ENCODE results near the gene LRRC25.
"Not testable (repeated sequence)": the region's sequence is repeated elsewhere in the genome, so short reads cannot be mapped to it uniquely, and the experiment has no call there.

The LRRC25 gene

DNA sequence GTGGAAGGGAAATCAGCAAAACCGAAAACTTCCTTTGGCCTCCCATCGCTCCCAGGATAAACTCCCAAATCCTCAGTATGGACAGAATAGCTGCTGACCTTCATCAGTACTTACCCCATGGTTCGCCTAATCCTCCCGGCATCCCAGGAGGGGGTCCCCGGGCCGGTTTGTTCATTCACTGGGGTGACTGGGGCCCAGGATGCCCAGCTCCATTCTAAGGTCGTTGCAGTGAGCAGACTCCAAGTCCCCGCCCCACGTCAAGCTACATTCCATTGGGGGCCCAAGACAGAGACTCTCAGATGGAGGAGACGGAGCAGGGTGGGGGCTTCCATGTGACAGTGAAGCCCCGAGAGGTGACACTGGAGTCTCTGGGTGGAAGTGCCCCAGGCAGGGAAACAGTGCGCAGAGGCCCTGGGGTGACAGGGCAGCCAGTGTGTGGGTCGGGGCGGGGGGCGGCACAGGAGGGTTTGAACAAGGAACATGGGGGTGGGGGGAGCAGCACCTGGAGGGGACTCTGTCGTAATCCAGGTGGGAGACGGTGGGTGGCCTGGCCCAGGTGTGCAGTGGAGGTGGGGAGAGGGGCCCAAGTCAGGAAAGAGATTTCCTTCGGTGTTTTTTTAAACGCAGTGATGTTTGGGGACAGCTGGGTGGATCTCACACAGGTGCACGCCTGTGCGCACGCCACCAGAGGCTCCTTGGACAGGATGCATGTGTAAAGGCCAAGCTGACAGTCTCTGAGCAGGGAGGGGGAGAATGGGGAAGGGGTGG, 26.9 kb upstream of the LRRC25 start:
- no peak for DNase-seq

DNA sequence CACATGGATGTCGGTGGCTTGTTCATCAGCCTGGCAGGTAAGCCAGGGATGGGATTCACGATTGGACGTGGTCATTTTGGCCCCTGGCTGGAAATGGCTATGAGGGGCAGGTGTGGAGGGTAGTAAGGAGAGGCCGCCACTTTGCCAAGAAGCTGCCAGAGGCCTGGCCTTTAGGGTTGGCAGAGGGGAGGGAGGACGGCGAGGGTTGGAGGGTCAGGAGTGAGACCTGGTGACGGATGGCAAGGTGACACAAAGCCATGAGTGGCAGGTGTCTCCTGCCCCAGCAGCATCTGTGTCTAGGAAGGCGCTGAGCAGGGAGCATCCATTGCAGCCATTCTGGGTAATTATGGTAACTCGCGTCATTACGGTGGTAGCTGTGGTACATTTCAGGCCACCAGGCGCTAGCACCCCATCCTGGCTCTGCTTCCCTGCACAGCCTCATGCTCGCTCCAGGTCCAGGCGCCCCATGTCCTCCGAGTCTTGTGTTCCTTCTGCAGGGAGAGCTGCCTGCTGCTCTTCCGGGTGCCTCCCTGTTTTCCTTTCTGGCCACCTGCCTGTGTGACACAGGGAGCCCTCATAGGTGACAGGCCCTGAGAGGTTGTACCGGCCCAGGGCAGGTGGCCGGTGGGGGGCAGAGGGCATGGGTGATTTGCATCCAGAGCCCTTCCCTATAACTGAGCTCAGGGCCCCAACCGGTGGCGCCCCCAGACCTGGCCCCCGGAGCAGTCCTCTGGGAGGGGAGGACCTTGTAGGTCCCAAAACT, 26.0 kb upstream of the LRRC25 start:
- DNase-seq = no peak

DNA sequence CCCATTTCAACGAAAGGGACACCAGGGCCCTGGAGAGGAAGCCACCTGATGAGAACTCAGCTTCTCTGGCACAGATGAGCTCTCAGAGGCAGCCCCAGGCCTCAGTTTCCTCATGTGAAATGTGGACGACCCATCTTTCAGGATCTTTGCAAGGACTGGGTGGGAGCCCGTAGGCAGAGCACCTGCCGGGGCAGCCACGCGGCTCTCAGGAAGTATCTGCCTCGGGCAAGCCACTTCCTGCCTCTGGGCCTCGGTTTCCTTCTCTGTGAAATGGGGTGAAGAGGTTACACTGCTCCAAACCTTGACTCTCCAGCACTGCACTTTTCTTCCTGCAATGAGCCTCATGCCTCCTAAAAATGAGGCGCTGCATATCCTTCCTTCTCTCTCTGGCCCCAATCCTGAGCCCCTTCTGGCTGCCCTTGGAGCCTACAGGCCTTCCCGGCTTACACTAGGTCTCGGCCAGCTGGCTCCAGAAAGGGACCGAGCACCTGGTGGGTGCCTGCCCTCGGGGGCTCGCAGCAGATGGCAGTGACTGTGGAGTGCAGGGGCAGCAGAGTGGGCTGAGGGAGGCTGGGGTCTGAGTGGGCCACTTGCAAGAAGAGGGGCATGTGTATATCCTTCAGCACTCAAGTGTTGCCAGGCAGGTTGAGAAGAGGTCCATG, 25.2 kb upstream of the LRRC25 start:
- peak; percentile 45 for DNase-seq

DNA sequence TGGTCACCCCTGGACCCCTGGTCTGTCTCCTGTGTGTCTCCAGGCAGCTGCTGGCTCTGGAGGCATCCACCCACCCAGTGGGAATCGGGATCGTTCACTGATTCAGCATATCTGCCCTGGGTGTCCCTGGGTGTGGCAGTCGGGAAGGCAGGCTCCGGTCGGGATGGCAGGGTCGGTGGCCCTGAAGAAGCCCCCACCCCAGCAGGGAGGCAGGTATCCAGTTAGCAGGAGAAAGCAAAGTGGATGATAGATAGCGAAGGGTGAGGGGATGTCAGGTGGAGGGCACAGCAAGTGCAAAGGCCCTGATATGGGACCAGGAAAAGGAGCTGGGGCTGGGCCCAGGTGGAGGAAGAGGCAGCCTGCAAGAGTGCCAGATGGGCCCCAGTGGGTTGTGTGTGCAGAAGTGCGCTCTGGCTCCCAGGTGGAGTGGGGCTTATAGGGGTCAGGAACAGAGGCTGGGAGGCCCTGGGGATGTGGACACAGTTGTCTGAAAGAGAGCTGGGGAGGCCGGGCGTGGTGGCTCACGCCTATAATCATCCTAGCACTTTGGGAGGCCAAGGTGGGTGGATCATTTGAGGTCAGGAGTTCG, 24.0 kb upstream of the LRRC25 start:
- DNase-seq = no peak

DNA sequence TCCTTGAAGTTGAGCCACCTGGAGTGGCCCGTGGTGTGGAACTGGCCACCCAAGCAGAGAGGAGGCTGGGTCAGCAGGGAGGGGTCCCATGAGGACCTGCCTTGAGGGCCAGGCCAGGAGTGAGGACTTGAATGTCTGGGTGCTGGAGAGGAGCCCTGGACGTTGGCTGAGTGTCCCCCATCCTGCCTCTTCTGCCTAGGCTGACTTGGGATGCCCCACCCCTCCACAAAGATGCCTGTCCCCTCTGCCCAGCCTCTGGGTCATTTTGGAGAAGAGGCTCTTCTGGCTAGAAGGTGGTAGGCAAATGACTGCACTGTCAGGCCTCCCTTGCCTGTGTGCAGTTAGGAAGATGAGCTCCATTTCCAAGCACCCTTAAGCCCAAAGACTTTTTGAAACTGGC, 23.5 kb upstream of the LRRC25 start:
- DNase-seq = no peak

DNA sequence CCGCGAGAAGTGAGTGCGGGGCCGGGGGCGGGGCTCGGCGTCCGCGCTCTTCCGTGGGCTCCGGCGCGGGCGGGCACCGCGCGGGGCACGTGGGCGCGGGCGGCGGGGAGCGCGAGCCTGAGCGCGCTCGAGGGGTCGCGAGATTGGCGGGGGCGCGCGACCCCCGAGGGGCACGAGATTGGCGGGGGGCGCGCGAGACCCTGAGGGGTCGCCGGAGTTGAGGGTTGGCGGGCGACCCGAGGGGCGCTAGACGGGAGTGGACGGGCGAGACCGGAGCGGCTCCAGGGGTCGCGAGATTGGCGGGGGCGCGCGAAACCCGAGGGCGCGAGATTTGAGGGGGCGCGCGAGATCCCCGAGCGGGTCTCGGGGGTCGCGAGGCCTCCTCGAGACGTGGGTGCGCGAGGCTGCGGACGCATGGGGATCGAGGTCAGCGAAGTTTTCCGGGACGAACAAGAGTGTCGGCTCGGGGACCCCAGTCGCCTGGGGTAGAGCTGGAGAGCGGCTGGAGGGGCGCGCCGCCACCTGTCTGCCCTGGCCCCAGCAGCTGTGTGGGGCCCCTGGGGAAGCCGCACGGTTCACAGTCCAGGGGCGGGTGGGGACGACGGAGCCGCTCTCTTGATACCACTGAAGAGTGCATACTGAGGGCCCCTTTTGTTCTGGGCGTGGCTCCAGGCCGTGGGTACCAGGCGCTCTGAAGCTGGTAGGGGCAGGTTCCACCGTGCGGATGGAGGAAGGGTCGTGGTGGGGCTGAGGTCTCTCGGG, 22.5 kb upstream of the LRRC25 start:
- peak; percentile 69 for DNase-seq

DNA sequence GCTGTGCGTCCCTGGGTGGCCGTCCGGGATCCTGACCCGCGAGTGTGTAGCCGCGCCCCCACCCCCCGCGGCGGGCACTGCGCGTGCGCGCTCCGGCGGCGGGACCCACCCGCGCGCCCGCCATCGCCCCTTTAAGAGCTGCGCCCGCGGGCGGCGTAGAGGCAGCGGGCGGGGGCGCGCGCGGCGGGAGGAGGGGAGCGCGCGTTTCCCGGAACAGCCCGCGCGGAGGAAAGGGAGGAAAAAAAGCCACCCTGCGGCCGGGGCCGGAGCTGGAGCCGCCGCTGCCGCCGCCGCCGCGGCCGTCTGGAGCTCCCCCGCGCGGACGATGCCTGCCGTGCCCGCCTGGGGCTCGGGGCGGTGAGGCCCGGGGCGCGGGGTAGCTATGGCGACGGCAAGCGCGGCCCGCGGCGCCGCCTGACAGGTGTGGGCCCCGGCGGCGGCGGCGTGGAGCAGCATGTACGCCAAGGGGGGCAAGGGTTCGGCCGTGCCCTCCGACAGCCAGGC, 21.8 kb upstream of the LRRC25 start, which contains the start of gene SSBP4:
Gene SSBP4, plus strand, starts transcription at position 204 of the 504 bp plus-strand sequence. Its CDS starts 251 bp downstream, at position 455.
- peak; percentile 71 for DNase-seq

DNA sequence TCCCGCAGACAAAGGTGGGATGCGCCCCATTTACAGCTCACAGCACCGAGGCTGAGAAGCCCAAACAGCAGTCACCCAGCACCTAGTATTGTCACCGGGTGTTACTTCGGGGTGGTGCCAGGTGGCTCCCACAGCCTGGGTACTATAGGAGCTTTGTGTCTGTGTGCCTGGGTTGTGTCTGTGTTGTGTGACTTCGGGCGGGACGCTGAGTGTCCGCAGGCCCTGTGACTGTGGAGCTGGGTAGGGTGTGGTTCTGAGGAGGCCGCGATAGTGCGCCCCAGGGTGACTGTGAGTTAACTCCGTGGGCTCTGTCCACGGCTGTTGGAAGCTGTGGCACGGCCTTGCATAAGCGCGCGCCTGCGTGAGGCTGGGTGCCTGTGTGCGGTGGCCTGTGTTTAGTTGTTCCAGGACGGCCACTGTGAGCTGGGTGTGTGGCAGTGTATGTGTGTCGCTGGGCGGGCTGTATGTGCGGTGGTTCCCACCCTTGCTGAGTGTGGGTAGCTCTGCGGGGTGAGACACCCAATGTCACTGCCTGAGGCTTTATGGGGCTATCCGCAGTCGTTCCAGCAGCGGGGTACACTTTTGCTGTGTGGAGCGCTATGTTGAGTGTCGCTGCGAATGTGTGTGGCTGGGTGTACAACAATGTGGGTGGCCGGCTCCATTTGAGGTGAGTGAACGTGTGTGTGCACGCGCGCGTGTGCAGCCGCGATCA, 21.2 kb upstream of the LRRC25 start:
- no peak for DNase-seq

DNA sequence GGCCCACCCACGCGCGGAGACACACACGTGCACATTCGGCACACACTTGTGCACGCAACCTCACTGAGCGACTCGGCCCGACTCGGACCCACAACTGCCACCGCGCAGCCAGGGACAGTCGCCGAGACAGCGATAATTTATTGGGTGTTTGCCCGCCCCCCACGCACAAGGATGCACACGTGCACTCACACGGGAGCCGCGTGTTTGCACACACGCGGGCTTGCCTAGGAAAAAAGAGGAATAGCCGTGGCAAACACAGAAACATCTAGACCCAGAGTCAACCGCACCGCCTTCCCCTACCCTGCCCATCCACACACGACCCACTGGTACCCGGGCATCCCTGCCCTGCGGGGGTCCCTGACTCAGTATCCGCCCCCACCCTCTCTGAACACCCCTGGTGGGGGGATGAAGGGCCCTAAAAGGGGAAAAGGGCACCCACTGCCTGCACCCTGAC, 20.6 kb upstream of the LRRC25 start:
- peak; percentile 49 for DNase-seq

DNA sequence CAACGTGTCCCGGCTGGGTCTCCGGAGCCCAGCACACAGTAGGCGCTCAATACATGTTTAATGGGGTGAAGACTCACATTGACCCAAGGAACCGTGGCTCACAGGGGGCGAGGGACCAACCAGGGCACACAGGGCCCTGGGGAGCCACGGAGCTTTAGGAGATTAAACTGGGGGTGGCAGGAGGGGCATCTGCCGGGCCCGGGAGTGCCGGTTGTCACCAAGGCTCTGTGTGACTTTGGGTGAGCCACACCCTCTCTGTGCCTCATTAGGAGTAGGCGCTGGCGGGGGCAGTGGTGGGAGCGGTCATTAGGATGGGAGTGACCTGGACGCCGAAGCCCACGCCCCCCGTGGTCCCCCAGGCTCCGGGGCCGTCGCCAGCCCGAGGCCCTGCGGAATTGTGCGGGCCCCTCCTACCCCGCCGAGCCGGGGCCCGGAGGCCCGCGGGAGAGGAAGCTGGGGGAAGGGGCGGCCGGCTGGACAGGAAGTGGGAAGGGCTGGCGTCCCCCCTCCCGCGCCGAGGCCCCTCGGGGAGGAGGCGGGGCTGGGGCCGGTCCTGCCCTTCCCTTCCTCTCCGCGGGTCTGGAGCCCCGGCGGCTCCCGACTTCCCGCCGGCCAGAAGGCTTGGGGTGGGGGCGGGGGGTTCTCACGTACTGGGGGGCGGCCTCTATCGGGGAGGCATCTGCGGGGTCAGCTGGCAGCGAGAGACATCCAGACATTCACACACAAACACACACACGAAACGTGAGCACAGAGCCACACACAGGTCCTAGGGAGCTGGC, 20.0 kb upstream of the LRRC25 start:
- peak; percentile 42 for DNase-seq

DNA sequence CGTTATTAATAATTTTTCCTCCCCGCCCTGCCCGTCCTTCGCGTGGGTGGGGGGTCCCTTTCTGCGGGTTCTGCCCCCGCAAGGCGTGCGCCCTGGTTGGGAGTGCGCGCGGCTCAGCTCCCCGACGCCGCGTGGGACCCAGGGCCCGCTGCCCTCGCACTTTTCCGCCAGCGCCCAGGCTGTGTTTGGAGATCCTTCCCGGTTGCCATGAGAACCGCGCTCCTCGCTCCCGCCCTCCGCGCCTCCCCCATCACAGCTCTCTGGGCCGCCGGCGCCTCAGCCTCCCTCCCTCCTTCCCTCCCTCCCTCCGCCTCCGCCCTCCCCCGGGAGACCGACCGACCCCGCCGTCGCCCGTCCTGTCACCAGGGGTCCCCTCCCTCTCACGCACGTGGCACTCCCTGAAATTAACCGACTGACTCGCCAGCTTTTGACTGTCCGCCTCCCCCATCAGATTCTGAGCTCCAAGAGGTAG, 19.4 kb upstream of the LRRC25 start:
- DNase-seq = peak; percentile 72

DNA sequence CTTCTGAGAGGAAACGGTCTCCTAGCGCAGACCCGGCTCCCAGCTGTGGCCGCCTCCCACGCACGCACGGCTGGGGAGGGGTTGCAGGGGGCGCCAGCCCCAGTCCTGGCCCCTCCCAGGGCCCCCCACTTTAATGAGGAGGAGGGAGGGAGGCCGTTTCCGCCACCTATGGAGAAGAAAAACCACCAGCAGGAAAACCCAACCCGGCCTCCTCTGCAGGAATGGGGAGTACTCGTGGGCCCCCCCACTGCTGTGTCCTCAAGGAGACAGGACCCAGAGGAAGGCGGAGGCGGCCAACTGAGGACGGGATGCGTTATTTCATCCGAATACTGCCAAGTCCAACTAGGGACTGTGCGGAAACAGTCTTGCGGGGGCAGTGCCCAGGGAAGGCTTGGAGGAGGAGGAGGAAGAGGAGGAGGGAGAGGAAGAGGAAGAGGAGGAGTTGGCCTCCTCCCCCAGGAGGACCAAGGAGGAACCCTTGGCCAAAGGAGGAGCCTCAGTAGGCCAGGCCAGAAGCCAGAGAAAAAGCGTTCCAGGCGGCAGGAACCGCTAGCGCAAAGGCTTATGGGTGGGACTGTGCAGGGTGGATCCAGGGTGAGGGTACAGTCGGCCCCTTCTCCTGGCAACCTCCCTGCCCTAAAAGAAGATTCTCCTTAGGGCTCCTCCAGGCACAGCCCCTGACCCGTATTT, 17.9 kb upstream of the LRRC25 start:
- DNase-seq = no peak

DNA sequence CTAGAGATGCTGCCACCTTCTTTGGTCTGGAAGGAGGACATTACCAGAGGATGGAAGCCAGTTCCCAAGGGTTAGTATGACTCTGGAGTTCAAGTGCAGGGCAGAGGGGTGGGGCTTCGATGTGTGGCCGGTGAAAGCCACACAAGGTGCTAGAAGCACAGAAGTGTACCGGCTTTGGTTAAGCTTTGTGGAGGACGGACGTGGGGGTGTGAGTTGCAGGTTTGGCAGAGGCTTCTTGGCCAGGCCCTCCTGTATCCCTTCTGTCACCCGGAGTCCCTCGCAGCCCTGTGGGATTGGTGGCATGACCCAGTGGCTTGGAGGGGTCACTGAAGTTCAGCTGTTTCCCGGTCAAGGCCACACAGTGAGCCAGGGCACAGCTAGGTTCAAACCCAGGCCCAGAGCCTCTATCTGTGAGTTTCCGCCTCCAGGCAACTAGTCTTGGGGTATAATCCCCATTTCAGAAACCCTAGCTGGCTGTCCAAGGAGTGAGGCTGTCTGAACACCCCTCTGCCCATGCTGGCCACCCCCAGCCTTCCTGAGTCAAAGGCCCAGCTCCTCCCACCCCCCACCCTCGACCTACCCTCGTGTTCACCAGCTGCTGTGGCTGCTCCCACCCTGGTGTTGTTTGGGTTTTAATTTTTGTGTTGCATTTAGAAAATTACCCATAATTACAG, 17.2 kb upstream of the LRRC25 start:
- no peak for DNase-seq

DNA sequence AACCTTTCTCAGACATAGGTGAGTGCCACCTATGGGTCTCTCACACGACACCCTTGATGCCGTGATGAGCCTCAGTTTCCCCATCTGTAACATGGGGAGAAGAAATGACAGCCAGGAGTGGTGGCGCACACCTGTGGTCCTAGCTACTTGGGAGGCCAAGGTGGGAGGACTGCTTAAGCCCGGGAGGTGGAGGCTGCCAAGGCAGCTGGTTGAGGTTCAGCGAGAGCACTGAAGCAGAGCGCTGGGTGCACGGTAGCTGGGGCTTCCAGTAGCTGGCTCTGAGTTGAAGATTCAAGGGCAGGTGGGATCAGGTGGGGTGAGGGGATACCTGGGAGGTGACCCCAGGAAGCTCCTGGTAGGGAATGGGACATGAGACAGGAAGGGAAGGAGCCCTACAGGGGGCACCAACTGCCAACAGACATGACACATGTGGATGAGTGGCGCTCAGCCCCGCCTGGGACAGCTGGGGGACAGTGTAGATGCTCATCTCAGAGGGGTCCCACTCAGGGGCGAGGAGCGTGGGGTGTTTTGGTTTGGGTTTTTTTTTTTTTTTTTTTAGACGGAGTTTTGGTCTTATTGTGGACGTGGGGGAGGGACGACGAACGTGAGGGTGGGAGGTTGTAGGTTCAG, 15.3 kb upstream of the LRRC25 start:
- no peak for DNase-seq

DNA sequence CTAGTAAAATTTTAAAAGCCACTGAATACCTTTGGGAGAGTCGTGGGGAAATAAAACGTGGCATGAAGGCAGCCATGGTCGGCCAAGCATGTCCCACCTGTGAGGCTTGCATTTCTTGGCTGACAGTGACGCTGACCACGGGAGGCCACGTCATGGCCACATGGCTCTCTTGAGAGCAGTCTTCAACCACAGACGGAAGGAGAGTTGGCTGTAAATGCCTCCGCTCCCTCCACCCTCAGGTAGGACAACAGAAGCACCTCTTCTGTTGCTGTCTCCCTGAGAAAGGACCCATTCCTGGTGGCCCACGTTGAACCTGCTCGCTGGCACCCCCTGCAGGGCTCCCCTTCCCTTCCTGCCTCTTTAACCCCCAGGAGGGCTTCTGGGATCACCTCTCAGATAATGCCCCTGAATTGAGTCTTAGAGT, 10.6 kb upstream of the LRRC25 start:
- DNase-seq = no peak

DNA sequence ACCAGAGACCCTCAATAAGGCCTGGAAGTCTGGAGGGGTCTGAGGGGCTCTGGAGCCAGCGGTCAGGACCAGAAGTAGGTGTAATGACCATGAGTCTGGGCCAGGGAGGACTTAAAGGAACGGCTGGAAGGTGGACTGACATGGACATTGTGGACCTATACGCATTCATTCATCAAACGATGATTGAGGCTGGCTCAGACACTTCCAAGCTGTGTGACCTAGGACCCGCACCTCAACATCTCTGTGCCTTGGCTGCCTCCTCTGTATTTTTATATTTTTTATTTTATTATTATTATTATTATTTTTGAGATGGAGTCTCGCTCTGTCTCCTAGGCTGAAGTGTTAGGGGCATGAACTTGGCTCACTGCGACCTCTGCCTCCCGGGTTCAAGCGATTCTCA, 9.3 kb upstream of the LRRC25 start:
- DNase-seq = no peak

DNA sequence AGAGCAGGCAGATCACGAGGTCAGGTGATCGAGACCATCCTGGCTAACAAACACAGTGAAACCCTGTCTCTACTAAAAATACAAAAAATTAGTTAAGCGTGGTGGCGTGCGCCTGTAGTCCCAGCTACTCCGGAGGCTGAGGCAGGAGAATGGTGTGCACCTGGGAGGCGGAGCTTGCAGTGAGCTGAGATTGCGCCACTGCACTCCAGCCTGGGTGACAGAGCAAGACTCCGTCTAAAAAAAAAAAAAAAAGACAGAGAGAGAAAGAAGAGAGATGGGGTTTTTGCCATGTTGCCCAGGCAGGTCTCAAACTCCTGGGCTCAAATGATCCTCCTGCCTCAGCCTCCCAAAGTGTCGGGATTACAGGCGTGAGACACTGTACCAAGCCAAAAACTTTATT, 8.3 kb upstream of the LRRC25 start:
- DNase-seq = not testable (repeated sequence)

DNA sequence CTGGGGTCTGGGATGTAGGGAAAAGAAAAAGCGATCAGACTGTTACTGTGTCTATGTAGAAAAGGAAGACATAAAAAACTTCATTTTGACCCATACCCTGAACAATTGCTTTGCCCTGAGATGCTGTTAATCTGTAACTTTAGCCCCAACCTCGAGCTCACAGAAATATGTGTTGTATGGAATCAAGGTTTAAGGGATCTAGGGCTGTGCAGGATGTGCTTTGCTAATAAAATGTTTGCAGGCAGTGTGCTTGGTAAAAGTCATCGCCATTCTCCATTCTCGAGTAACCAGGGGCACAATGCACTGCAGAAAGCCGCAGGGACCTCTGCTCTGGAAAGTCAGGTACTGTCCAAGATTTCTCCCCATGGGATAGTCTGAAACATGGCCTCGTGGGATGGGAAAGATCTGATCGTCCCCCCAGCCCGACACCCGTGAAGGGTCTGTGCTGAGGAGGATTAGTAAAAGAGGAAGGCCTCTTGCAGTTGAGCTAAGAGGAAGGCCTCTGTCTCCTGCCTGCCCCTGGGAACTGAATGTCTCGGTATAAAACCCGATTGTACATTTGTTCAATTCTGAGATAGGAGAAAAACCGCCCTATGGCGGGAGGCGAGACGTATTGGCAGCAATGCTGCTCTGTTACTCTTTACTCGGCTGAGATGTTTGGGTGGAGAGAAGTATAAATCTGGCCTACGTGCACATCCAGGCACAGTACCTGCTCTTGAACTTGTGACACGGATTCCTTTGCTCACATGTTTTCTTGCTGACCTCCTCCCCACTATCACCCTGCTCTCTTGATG, 5.2 kb upstream of the LRRC25 start:
- DNase-seq = not testable (repeated sequence)
